Esophagus (tissue), 2 donors: ENCODE measurements around the gene SLC39A7. TPM values are rescaled to one million over a fixed set of nuclear protein-coding genes. Genes with fewer than 3 reads are reported as not detected.

Source experiments
- H3K27ac ChIP-seq, 2 donors: one replicate each; pipeline ENCODE4 v1.5.1; 2013; ENCODE audit warnings: low read depth in 2 of 2, mild to moderate bottlenecking in 2 of 2, inconsistent platforms in 1 of 2, low read length in 1 of 2, moderate library complexity in 1 of 2
- H3K27me3 ChIP-seq, 2 donors: one replicate each; pipeline ENCODE4 v1.6.1; 2013; ENCODE audit warnings: low read length in 2 of 2, control low read depth in 1 of 2, mild to moderate bottlenecking in 1 of 2; ENCODE audit not compliant: insufficient read depth in 2 of 2, control insufficient read depth in 1 of 2
- H3K36me3 ChIP-seq, 2 donors: one replicate each; pipeline ENCODE4 v1.6.1; 2013; ENCODE audit warnings: low read length in 1 of 2; ENCODE audit not compliant: control insufficient read depth in 2 of 2, insufficient read depth in 2 of 2
- H3K4me1 ChIP-seq, 2 donors: one replicate each; pipeline ENCODE4 v1.6.1; 2013; ENCODE audit warnings: low read length in 1 of 2; ENCODE audit not compliant: control insufficient read depth in 2 of 2, insufficient read depth in 2 of 2
- H3K4me3 ChIP-seq, 2 donors: one replicate each; pipeline ENCODE4 v1.5.1; 2013; ENCODE audit warnings: low read length in 2 of 2, mild to moderate bottlenecking in 2 of 2, low read depth in 1 of 2, moderate library complexity in 1 of 2
- H3K9me3 ChIP-seq, 2 donors: one replicate each; pipeline ENCODE4 v1.6.1; 2013; ENCODE audit warnings: mild to moderate bottlenecking in 2 of 2, low read depth in 1 of 2, low read length in 1 of 2, moderate library complexity in 1 of 2; ENCODE audit not compliant: control insufficient read depth in 2 of 2, insufficient read depth in 1 of 2
- WGBS, 2 donors: extraction: QIAGEN DNeasy Blood & Tissue Kit; methylation state at CpG; one replicate each; pipeline ENCODE4 v1.1.7; 2013; 5-methylcytosine and 5-hydroxymethylcytosine counted together
- polyA plus RNA-seq, 2 donors: library from polyadenylated mRNA; stranded (reverse); fragments of 200-250 nt; gene quantifications; one replicate each; pipeline ENCODE4 v1.2.3, GENCODE V29; 2013
- donor health status: healthy with polysubstance abuse.
- donor health status: Bipolar disorder and iron deficiency.

SLC39A7 gene
- polyA plus RNA-seq, 2 donors, result 22.8 to 57.3 TPM

DNA sequence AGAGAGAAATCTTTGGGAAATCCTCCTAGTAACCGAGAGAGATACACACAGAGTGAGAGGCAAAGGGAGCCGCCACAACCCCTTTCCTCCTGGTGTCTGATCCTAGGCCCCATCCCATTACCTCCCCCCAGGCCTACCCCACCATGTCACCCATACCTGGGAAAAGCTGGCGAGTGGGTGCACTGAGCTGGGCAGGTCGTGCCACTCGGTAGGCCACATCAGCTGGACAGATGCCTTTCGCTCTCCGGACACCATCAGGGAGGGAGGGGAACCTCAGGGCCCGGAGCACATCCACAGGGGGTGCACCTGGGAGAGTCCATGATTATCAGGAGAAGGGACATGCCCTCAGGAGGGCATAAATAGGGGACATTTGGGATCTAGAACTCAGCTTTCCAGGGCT, 11.5 kb upstream of the SLC39A7 start:
- H3K36me3 ChIP-seq, result no peaks in the 10 kb centered on the region
- H3K4me3 ChIP-seq, result no peak overlapping the region
- H3K9me3 ChIP-seq, result no peaks in the 10 kb centered on the region
- no peaks in the 10 kb centered on the region for H3K27me3 ChIP-seq
- H3K27ac ChIP-seq, result no peak overlapping the region
- WGBS, 2 donors, result 82 to 88% methylated on average over 8 of the region's 8 CpGs
- H3K4me1 ChIP-seq, result peaks cover 5 to 9% of the 10 kb centered on the region in 2 donors

DNA sequence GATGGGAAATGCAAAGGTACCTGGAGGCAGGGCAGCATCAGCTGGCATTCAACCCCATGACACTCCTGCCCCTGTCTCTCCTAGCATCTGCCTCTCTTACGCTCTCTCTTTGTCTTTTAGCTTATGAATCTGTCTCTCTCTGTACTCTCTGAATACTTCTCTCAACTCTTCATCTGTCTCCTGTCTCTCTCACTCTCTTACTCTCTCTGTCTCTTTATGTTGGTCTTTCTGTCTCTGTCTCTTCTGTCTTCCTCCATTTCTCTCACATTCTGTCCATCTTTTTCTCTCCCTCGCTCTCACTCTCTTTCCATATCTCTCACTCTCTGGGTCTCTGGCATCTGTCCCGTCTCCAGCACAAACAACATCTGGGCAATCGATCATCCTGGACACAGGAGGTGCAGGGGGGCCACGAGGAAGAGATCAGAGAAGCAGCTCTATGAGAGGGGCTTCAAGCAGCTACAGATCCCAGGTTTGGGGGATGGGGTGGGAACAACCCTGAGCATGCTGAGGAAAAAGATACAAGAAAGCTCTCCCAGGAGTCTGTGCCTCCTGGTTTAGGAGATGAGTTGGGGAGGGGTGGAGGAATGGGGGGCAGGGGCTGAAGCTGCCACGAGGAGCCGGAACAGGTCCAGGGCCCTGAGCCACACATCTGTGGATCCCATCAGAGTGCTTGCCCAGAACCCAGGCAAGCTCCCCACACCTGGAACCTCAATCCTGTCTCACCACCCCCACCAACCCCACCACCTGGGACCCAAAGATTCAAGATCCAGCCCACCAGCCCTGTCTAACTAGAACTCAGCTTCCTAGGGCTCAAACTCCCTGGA, 10.8 kb upstream of the SLC39A7 start:
- WGBS, 2 donors, result 63 to 69% methylated on average over 7 of the region's 7 CpGs
- no peaks in the 10 kb centered on the region for H3K27me3 ChIP-seq
- H3K4me1 ChIP-seq, result peaks cover 5 to 9% of the 10 kb centered on the region in 2 donors
- no peaks in the 10 kb centered on the region for H3K9me3 ChIP-seq
- H3K27ac ChIP-seq, result no peak overlapping the region
- H3K36me3 ChIP-seq, result peaks cover 0 to 6% of the 10 kb centered on the region in 2 donors
- no peak overlapping the region for H3K4me3 ChIP-seq

DNA sequence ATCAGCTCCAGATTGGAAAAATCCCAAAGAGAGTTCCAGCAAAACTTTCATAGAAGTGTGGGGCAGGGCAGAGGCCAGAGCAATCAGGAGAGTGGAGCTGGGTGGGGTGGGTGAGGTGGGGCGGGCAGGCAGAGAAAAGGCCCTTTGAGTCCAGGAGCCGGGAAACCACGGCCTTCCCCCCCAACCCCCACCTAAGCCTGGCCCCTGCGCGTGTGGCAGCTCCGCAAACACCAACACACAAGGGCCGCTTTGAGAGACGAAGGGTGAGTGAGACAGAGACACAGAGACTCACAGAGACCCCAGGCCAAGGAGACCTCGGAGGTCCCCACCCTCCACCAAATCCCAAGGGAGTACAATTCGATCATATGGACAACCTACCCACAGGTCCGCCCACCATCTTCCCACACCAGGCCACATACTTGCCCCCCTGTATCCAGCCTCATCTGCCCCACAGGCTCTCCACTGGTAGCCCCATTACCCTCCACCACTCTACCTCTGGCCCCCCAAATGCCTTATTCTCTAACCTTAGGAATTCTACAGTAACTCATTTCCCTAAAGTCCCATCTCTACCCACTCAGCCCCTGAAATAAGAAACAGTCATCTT, 10.1 kb upstream of the SLC39A7 start:
- no peaks in the 10 kb centered on the region for H3K9me3 ChIP-seq
- no peak overlapping the region for H3K27ac ChIP-seq
- H3K36me3 ChIP-seq, result peaks cover 5 to 14% of the 10 kb centered on the region in 2 donors
- peaks cover 5 to 9% of the 10 kb centered on the region in 2 donors for H3K4me1 ChIP-seq
- no peaks in the 10 kb centered on the region for H3K27me3 ChIP-seq
- whole genome bisulfite sequencing, 2 donors, result 75 to 87% methylated on average over 10 to 11 of the region's 11 CpGs
- H3K4me3 ChIP-seq, result no peak overlapping the region

DNA sequence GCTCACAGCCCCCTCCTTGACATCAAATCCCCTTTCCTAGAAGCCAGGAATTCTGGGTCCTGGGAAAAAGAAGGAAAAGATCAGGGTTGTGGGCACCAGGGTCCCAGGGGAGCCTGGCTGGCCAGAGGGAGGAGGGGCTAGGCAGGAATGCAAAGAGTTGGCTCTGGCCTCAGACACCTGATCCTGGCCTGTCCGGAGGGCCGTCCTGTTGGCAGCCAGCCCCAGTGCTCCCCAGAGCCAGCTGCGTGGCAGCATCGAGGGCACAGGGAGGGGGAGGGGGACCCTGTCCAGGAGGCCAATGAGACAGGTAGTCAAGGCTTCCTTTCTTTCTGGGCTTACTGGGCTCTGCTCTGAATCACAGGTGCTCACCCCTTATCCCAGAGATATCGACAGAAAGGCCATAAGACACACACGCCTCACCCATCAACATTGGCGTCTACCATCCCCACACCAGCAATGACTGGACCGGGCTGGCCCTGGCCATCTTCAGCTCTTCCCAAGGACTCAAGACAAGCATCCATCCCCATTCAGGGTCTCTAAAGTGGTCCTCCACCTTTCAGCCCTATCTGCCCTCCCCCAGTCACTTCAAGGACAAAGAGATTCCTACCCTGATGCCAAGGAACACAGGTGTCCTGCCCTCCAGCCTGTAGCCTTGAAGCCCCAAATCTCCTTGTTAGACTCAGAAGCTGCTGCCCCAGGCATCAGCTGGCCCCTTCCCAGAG, 9.1 kb upstream of the SLC39A7 start:
- no peak overlapping the region for H3K27ac ChIP-seq
- 45 to 52% methylated on average over 8 of the region's 8 CpGs for WGBS, 2 donors
- no peaks in the 10 kb centered on the region for H3K9me3 ChIP-seq
- H3K4me1 ChIP-seq, result peaks cover 5 to 9% of the 10 kb centered on the region in 2 donors
- H3K27me3 ChIP-seq, result no peaks in the 10 kb centered on the region
- no peak overlapping the region for H3K4me3 ChIP-seq
- peaks cover 14 to 20% of the 10 kb centered on the region in 2 donors for H3K36me3 ChIP-seq

DNA sequence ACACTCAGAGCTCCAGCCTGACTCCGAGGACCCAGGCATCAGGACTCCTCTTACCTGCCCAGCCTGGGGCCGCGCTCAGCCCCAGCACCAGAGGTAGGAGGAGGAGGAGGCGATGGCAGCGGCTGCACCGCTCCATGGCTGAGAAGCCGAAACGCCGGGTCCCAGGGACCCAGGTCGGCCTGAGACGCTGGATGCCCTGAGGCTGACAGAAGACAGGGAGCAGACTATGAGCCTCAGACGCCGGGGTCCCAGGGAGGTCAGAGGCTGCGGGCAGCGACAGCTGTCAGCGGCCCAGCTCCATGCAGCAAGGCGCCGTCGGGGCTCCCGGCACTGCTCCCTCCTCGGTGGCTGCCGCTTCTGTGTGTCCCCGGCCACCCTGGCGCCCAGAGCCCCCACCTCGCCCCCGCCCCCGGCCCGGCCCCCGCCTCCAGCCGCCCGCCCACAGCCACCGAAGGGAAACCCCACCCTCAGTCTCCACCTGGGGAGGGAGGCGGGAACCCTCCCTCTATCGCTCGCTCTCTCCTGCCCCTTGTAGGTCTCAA, 8.5 kb upstream of the SLC39A7 start, which contains the start of gene COL11A2:
Gene COL11A2, minus strand, starts transcription at position 363 of the 542 bp plus-strand sequence. Its CDS starts 227 bp downstream, at position 136.
- Histone ChIP-seq H3K9me3 (no peaks in the 10 kb centered on the region), H3K27me3 (no peaks in the 10 kb centered on the region), H3K27ac (peak within 1 kb of the TSS in 1 of 2 donors; percentile 33), H3K4me1 (peaks cover 5 to 9% of the 10 kb centered on the region in 2 donors), H3K4me3 (peak within 1 kb of the TSS; percentile 20 to 37), H3K36me3 (peaks cover 14 to 22% of the 10 kb centered on the region in 2 donors)
- 13 to 15% methylated on average over 24 to 34 of the region's 35 CpGs for WGBS, 2 donors

DNA sequence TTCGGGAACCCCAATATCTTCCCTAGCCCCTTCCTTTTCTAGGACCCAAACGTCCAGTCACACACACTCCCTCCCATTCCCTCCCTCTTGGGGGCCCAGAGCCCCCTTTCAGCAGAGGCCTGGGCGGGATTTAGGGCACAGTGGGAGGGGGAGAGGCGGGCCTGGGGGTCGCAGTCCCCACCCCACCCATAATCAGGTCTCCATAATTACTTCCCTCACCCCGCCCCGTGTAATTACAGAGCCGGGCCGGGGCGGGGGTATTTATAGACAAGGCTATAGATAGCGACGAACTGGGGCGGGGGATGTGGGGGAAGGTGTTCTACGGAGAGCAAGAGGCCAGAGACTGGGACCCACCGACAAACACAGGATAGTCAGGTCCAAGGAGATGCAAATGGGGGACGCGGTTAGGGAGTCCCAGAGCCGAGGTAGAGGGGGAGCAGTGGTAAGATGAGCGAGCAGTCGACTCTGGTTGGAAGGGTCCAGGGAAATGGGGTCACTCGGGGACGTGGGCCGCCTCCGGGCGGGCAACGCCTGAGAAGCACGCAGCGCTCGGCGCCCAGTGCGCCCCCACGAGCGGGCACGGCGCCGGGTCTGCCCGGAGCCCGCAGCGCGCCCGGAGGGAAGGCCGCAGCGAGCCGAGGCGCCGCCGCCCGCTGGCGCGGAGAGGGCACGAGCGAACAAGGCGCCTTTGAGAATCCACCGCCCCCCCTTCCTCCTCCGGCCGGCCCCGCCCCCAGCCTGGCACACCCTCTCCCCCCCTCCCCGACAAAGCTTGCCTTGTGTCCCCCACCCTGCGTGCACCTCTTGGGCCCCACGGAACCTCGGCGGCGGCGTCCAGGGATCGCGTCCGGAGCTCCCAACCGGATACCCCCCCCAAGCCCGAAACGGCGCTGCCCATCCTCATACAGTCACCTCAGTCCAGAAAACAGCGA, 7.7 kb upstream of the SLC39A7 start:
- Histone ChIP-seq H3K36me3 (peaks cover 14 to 24% of the 10 kb centered on the region in 2 donors), H3K27ac (peak overlapping the region in 1 of 2 donors; percentile 33), H3K9me3 (no peaks in the 10 kb centered on the region), H3K4me1 (peaks cover 5 to 9% of the 10 kb centered on the region in 2 donors), H3K4me3 (peak overlapping the region; percentile 20 to 37), H3K27me3 (no peaks in the 10 kb centered on the region)
- WGBS, 2 donors, result 3 to 5% methylated on average over 36 to 72 of the region's 72 CpGs

DNA sequence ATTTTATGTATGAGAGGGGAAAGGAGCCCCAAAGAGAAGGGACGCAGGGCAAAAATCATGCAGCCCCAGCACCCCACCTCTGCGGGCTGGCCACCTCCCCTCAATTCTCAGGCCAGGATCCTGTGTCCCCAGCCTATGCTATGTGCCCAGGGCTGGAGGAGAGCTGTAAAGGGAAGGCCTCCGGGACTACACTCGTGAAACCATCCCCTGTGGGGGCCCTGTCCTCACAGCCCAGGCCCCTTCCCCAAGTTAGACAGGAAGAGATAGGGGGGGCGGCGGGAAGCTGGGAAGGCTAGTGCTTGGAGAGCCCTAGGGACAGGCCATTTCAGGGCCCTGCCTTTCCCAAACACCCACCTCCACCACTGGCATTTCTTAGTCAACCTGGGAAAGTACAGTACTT, 7.0 kb upstream of the SLC39A7 start:
- Histone ChIP-seq H3K36me3 (peaks cover 14 to 24% of the 10 kb centered on the region in 2 donors), H3K4me3 (no peak overlapping the region), H3K27ac (peak overlapping the region in 1 of 2 donors; percentile 33), H3K27me3 (no peaks in the 10 kb centered on the region), H3K4me1 (peaks cover 5 to 9% of the 10 kb centered on the region in 2 donors), H3K9me3 (no peaks in the 10 kb centered on the region)
- 57 to 65% methylated on average over 6 of the region's 6 CpGs for WGBS, 2 donors

DNA sequence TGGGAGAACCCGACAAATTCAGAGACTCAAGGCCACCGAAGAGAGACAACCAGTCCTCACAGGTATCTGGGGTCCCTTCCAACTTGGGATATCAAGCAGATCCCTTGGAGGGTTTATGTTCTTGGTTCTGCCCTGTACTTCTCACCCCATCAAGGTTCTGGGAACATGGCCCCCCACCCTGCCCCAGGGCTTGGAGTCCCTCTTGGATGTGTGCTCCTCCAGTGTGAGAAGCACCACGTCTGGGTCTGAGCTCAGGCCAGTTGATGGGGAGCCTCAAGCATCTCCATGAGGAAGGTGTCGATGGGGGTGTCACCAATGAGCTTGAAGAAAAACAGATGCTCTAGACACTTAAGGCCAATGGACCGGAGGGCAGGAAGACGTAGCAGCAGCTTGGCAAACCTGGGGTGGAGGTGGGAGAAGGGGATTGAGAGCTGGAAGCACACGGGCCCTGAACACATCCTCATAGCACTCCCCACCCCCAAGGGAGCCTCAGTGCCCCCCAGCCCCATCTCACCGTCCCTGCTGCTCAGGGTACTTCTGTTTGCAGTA, 6.2 kb upstream of the SLC39A7 start:
- Histone ChIP-seq H3K9me3 (no peaks in the 10 kb centered on the region), H3K36me3 (peaks cover 14 to 24% of the 10 kb centered on the region in 2 donors), H3K27me3 (no peaks in the 10 kb centered on the region), H3K27ac (no peak overlapping the region), H3K4me3 (no peak overlapping the region), H3K4me1 (peaks cover 7 to 14% of the 10 kb centered on the region in 2 donors)
- WGBS, 2 donors, result 68 to 69% methylated on average over 8 of the region's 8 CpGs
